Activated B cell treated with CpG ODN at 0.5 μM for 24 hours (primary cell): Measurements from ENCODE around the gene XIRP2. TPM values are rescaled to one million over a fixed set of nuclear protein-coding genes. Genes with fewer than 3 reads are reported as not detected.

Experiments used
- ATAC-seq: fragments of 200-7000 bp; cut with Tn5 transposase; one replicate; pipeline ENCODE4 v1.10.0; 2021; ENCODE audit warnings: low read depth, mild to moderate bottlenecking, moderate library complexity
- CTCF ChIA-PET: fragments of 350-600 bp; sonication (Branson Sonifier 250); formaldehyde crosslinking; loops from one replicate; lab custom pipeline; 2021; ENCODE audit warnings: antibody characterized with exemption; lab: Charles Lee
- POLR2A ChIA-PET: fragments of 350-600 bp; sonication (Branson Sonifier 250); formaldehyde crosslinking; loops from one replicate; lab custom pipeline; 2021; ENCODE audit warnings: antibody characterized with exemption; lab: Charles Lee
- DNase-seq: peaks from one replicate; pipeline ENCODE4 v3.0.0; 2022
- H3K27ac Mint-ChIP-seq: one replicate; pipeline ENCODE4 v1.8.0; 2020; ENCODE audit warnings: mixed read lengths
- H3K27me3 Mint-ChIP-seq: one replicate; pipeline ENCODE4 v1.8.0; 2021; ENCODE audit warnings: mixed read lengths
- H3K36me3 Mint-ChIP-seq: one replicate; pipeline ENCODE4 v1.8.0; 2021; ENCODE audit warnings: low read depth, mixed read lengths
- H3K4me1 Mint-ChIP-seq: one replicate; pipeline ENCODE4 v1.8.0; 2021; ENCODE audit warnings: mixed read lengths
- H3K4me3 Mint-ChIP-seq: one replicate; pipeline ENCODE4 v1.8.0; 2020; ENCODE audit warnings: mild to moderate bottlenecking, mixed read lengths
- H3K9me3 Mint-ChIP-seq: one replicate; pipeline ENCODE4 v1.8.0; 2020; ENCODE audit warnings: mixed read lengths
- CTCF ChIP-seq: fragments of 200-600 bp; IDR thresholded peaks from one replicate; pipeline ENCODE4 v1.8.0; 2022; ENCODE audit warnings: antibody characterized with exemption, mild to moderate bottlenecking
- intact Hi-C: fragments of 100-400 bp; cut with micrococcal nuclease; formaldehyde crosslinking; loops from one replicate; pipeline ENCODE4 v1.15.1; 2024
- total RNA-seq: library from RNA; stranded (reverse); gene quantifications from 2 replicates; pipeline ENCODE4 v1.2.3, GENCODE V29; 2022

The XIRP2 gene
- total RNA-seq, 1 donor from 2014 or later: not detected

- DNase-seq (no peak), ATAC-seq (no peak)
- Mint-ChIP-seq H3K36me3 (no peaks in the 10 kb centered on the region), H3K9me3 (no peaks in the 10 kb centered on the region), H3K27ac (no peak overlapping the region), H3K4me1 (no peaks in the 10 kb centered on the region), H3K4me3 (no peak overlapping the region), H3K27me3 (no peaks in the 10 kb centered on the region)
- ChIA-PET CTCF (no interaction called here), POLR2A (no interaction called here)
- intact Hi-C loops: no loop called here
- no peak for TF ChIP-seq CTCF
These were observed 38.4 kb downstream of the XIRP2 start for GRCh38 chr2:166926657-166927056.

DNA sequence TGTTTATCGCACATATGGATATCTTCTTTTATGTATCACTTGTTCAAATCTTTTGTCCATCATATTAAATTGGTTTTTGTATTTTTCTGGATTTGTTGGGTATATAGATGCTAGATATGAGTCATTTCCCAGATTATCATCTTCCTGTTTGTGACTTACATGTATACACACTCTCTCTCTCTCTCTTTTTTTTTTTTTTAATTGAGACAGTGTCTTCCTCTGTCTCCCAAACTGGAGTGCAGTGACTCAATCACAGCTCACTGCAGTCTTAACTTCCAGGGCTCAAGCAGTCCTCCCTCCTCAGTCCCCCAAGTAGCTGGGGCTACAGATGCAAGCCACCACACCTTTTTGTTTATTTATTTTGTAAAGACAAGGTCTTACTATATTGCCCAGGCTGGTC is 43.8 kb downstream of the XIRP2 start:
- ATAC-seq: no peak
- ChIA-PET POLR2A (no interaction called here), CTCF (no interaction called here)
- intact Hi-C loops: no loop called here
- Mint-ChIP-seq H3K9me3 (peaks cover 9% of the 10 kb centered on the region), H3K4me3 (no peak overlapping the region), H3K27me3 (no peaks in the 10 kb centered on the region), H3K4me1 (no peaks in the 10 kb centered on the region), H3K27ac (no peak overlapping the region), H3K36me3 (no peaks in the 10 kb centered on the region)
- DNase-seq: no peak
- no peak for TF ChIP-seq CTCF

GRCh38 chr2:166934817-166935216 is 46.5 kb downstream of the XIRP2 start:
- no peaks in the 10 kb centered on the region for H3K36me3 Mint-ChIP-seq
- no peaks in the 10 kb centered on the region for H3K4me1 Mint-ChIP-seq
- H3K27me3 Mint-ChIP-seq: no peaks in the 10 kb centered on the region
- H3K4me3 Mint-ChIP-seq: no peak overlapping the region
- H3K9me3 Mint-ChIP-seq: peaks cover 9% of the 10 kb centered on the region
- intact Hi-C loops: no loop called here
- no peak for TF ChIP-seq CTCF
- H3K27ac Mint-ChIP-seq: no peak overlapping the region
- ATAC-seq: no peak
- POLR2A ChIA-PET: no interaction called here
- DNase-seq: no peak
- CTCF ChIA-PET: no interaction called here

DNA sequence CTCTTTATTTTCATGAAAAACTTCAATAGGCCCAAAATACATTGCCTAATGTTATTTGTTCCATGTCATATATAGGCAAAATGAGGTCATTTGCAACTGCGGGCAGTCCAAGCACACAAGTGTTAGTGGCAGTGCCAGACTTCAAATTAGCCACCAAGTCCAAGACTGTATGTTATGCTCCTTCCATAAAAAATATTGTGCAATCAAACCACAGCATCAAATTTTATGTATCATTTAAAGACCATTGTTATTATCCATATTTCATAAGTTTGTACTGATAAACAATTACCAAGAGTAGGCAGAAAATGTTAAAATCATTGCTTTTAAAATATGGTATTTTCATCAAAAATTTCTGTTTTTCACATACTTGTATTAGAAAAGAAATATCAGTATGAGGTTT is 54.1 kb downstream of the XIRP2 start:
- no peaks in the 10 kb centered on the region for H3K4me1 Mint-ChIP-seq
- ChIA-PET POLR2A (no interaction called here), CTCF (no interaction called here)
- H3K9me3 Mint-ChIP-seq: peaks cover 2% of the 10 kb centered on the region
- DNase-seq (no peak), ATAC-seq (no peak)
- no peaks in the 10 kb centered on the region for H3K36me3 Mint-ChIP-seq
- no peak overlapping the region for H3K4me3 Mint-ChIP-seq
- TF ChIP-seq CTCF: no peak
- no peak overlapping the region for H3K27ac Mint-ChIP-seq
- H3K27me3 Mint-ChIP-seq: no peaks in the 10 kb centered on the region
- intact Hi-C loops: no loop called here

DNA sequence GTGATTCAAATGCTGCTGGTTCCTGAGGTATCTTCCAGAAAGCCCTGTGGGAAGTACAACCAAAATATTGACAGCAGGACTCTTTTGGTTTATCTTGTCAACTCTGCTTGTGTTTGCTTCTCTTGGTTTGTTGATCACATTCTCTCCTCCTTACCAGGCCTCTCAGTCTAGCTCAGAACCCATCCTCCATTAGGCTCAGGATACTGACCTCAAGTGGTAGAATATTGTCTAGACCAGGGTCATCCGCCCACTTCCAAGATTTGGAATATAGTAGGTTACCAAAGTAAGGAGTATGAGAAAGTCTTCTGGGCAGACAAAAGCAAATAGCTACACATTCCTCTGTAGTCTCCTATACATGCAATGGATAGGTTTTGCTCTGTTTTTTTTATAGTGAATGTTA is 56.6 kb downstream of the XIRP2 start:
- Mint-ChIP-seq H3K4me1 (no peaks in the 10 kb centered on the region), H3K27ac (no peak overlapping the region), H3K36me3 (no peaks in the 10 kb centered on the region), H3K4me3 (no peak overlapping the region), H3K27me3 (no peaks in the 10 kb centered on the region), H3K9me3 (peaks cover 7% of the 10 kb centered on the region)
- DNase-seq: no peak
- ChIA-PET CTCF (no interaction called here), POLR2A (no interaction called here)
- intact Hi-C loops: no loop called here
- no peak for ATAC-seq
- TF ChIP-seq CTCF: no peak
